K562 (cell line): ENCODE results near the gene CTBP2. TPM values are rescaled to one million over a fixed set of nuclear protein-coding genes. Genes with fewer than 3 reads are reported as not detected.

Experiments
- ATAC-seq: fragments of 200-7000 bp; cut with Tn5 transposase; 3 replicates; pipeline ENCODE4 v1.9.1; 2020; ENCODE audit warnings: moderate library complexity
- BruUV-seq: library from RNA; stranded (reverse); fragments of 400-500 nt; replicated peaks from 2 replicates; lab custom pipeline; 2021; lab: Mats Ljungman, UMichigan
- CTCF ChIA-PET: fragments of 300-600 bp; formaldehyde crosslinking; extraction: SDS; loops from one replicate; lab custom pipeline; 2021; ENCODE audit warnings: low intra/inter-chr PET ratio; lab: Yijun Ruan, JAX
- POLR2A ChIA-PET: fragments of 300-600, 350-650 bp; sonication (Branson Sonifier 250); formaldehyde crosslinking; extraction: SDS; loops from one replicate; lab custom pipeline; 2021; ENCODE audit warnings: antibody characterized with exemption, inconsistent platforms; lab: Yijun Ruan, JAX
- DNase-seq, 4 experiments: peaks; one replicate each; pipeline versions ENCODE4 v3.0.0 to v3.0.0-alpha.2; 2011 to 2018; ENCODE audit warnings: low spot score in 3 of 4, mixed read lengths in 3 of 4; ENCODE audit errors: extremely low read depth in 1 of 4
- FAIRE-seq: peaks from 2 replicates; lab custom pipeline; 2011; peaks lifted over from hg19 to GRCh38; lab: Jason Lieb, UNC
- H2AFZ ChIP-seq: 2 replicates; pipeline ENCODE4 v1.6.0; 2011; ENCODE audit warnings: low read depth, low read length, control low read depth, inconsistent platforms
- H3K27ac ChIP-seq: fragments of 200-600 bp; 3 replicates; pipeline ENCODE4 v1.8.0; 2011; ENCODE audit warnings: low read depth, mild to moderate bottlenecking, control low read depth, inconsistent platforms, low read length, moderate library complexity, mixed read lengths; ENCODE audit errors: extremely low read depth
- H3K27me3 ChIP-seq, 2 experiments: fragments of 300-600 bp in 1 of 2; 2 replicates in 1 of 2; 3 replicates in 1 of 2; pipeline versions ENCODE4 v1.6.0 to v1.8.0; 2011; ENCODE audit warnings: inconsistent platforms in 2 of 2, low read length in 2 of 2, mild to moderate bottlenecking in 1 of 2, mixed read lengths in 1 of 2, moderate library complexity in 1 of 2; ENCODE audit not compliant: control insufficient read depth in 2 of 2, insufficient read depth in 2 of 2
- H3K36me3 ChIP-seq: fragments of 300-600 bp; 3 replicates; pipeline ENCODE4 v1.8.0; 2011; ENCODE audit warnings: mild to moderate bottlenecking, low read length, inconsistent platforms; ENCODE audit not compliant: control insufficient read depth, insufficient read depth
- H3K4me1 ChIP-seq, 2 experiments: fragments of 200-600 bp in 1 of 2; replicated peaks in 1 of 2; 2 replicates in 1 of 2; 3 replicates in 1 of 2; pipeline versions ENCODE4 v1.5.1 to v1.8.0; 2011; ENCODE audit warnings: inconsistent platforms in 2 of 2, low read length in 2 of 2, mild to moderate bottlenecking in 1 of 2, mixed read lengths in 1 of 2, moderate library complexity in 1 of 2; ENCODE audit not compliant: control insufficient read depth in 2 of 2, insufficient read depth in 2 of 2
- H3K4me2 ChIP-seq: 2 replicates; pipeline ENCODE4 v1.6.1; 2011; ENCODE audit warnings: low read length, control low read depth, inconsistent platforms, mixed read lengths; ENCODE audit not compliant: insufficient read depth
- H3K4me3 ChIP-seq: fragments of 200-600 bp; sonication (generic), shearing (Covaris generic); 2 replicates; pipeline ENCODE4 v1.5.1; 2016; ENCODE audit warnings: control low read depth, inconsistent platforms
- H3K79me2 ChIP-seq: fragments of 200-600 bp; 3 replicates; pipeline ENCODE4 v1.8.0; 2011; ENCODE audit warnings: low read length, inconsistent platforms; ENCODE audit not compliant: control insufficient read depth, insufficient read depth
- H3K9ac ChIP-seq, 2 experiments: 2 replicates each; pipeline versions ENCODE4 v1.6.0 to v1.6.1; 2011; ENCODE audit warnings: low read depth in 2 of 2, low read length in 2 of 2, control low read depth in 1 of 2, inconsistent platforms in 1 of 2, mild to moderate bottlenecking in 1 of 2, mixed read lengths in 1 of 2; ENCODE audit not compliant: insufficient read depth in 1 of 2
- H3K9me1 ChIP-seq: one replicate; pipeline ENCODE4 v1.6.0; 2011; ENCODE audit warnings: inconsistent platforms, mild to moderate bottlenecking, low read length, moderate library complexity; ENCODE audit not compliant: control insufficient read depth, insufficient read depth
- H3K9me3 ChIP-seq: replicated peaks from 2 replicates; pipeline ENCODE4 v1.5.1; 2011; ENCODE audit warnings: low read depth, low read length, inconsistent platforms; ENCODE audit not compliant: control insufficient read depth, insufficient read depth
- H4K20me1 ChIP-seq: replicated peaks from 2 replicates; pipeline ENCODE4 v1.6.1; 2011; ENCODE audit warnings: low read length, inconsistent platforms, mixed read lengths; ENCODE audit not compliant: control insufficient read depth, insufficient read depth
- CBX3 ChIP-seq, 2 experiments: IDR thresholded peaks; 1 replicate in 1 of 2; 2 replicates in 1 of 2; pipeline ENCODE4 v1.6.1; 2012; ENCODE audit warnings: inconsistent platforms in 2 of 2, low read length in 2 of 2, borderline replicate concordance in 1 of 2, control low read depth in 1 of 2
- DIDO1 ChIP-seq: fragments of 450-650 bp; IDR thresholded peaks from 2 replicates; pipeline ENCODE4 v1.6.1; 2016; ENCODE audit warnings: low read depth, missing biosample characterization, missing genetic modification characterization
- E2F3 ChIP-seq: fragments of 250-450 bp; sonication (Bioruptor Pico); IDR thresholded peaks from 2 replicates; pipeline ENCODE4 v1.4.0; 2020; ENCODE audit warnings: mild to moderate bottlenecking
- HLTF ChIP-seq: fragments of 450-650 bp; IDR thresholded peaks from 2 replicates; pipeline ENCODE4 v1.6.1; 2016
- MCM2 ChIP-seq: fragments of 450-650 bp; IDR thresholded peaks from 2 replicates; pipeline ENCODE4 v1.6.1; 2017; ENCODE audit warnings: low read depth, mild to moderate bottlenecking
- NCOA1 ChIP-seq: fragments of 450-650 bp; IDR thresholded peaks from 2 replicates; pipeline ENCODE4 v1.6.1; 2016; ENCODE audit warnings: low read depth
- NCOA6 ChIP-seq: fragments of 450-650 bp; IDR thresholded peaks from 2 replicates; pipeline ENCODE4 v1.6.1; 2017; ENCODE audit warnings: mild to moderate bottlenecking
- TAL1 ChIP-seq: fragments of 450-650 bp; IDR thresholded peaks from 2 replicates; pipeline ENCODE4 v1.6.1; 2016; ENCODE audit warnings: mild to moderate bottlenecking
- U2AF1 ChIP-seq: fragments of 200-400 bp; formaldehyde crosslinking; optimal IDR thresholded peaks from 2 replicates; pipeline ENCODE3; 2017; ENCODE audit warnings: mild to moderate bottlenecking, low read depth, low read length, moderate library complexity
- VEZF1 ChIP-seq: fragments of 200-800 bp; sonication (Bioruptor generic); IDR thresholded peaks from 2 replicates; pipeline ENCODE4 v1.6.1; 2017; ENCODE audit warnings: missing genetic modification characterization, missing compliant biosample characterization
- ZKSCAN3 ChIP-seq: fragments of 250-450 bp; sonication (Bioruptor Pico); IDR thresholded peaks from 2 replicates; pipeline ENCODE4 v1.4.0; 2020
- ZNF140 ChIP-seq: fragments of 250-450 bp; sonication (Bioruptor Pico); IDR thresholded peaks from 2 replicates; pipeline ENCODE4 v1.8.0; 2021; ENCODE audit warnings: moderate library complexity, mild to moderate bottlenecking, inconsistent platforms
- ZNF146 ChIP-seq: IDR thresholded peaks from one replicate; pipeline ENCODE4 v1.6.1; 2018; ENCODE audit warnings: missing compliant biosample characterization; ENCODE audit not compliant: unreplicated experiment
- ZNF3 ChIP-seq: fragments of 250-450 bp; sonication (Bioruptor Pico); IDR thresholded peaks from 2 replicates; pipeline ENCODE4 v1.5.0; 2021; ENCODE audit warnings: mild to moderate bottlenecking, moderate library complexity
- ZNF347 ChIP-seq: fragments of 450-650 bp; formaldehyde crosslinking; IDR thresholded peaks from 2 replicates; pipeline ENCODE4 v1.4.0; 2020; ENCODE audit warnings: low read depth, mild to moderate bottlenecking, moderate library complexity
- ZNF655 ChIP-seq: fragments of 250-450 bp; sonication (Bioruptor Pico); IDR thresholded peaks from 2 replicates; pipeline ENCODE4 v1.5.0; 2021
- whole genome bisulfite sequencing: fragments of 100-300 bp; shearing (Covaris generic); methylation state at CpG from one replicate; pipeline ENCODE4 v1.1.6; 2016; ENCODE audit warnings: low coverage, mixed read lengths; ENCODE audit not compliant: insufficient coverage; ENCODE audit errors: missing lambda C conversion rate; 5-methylcytosine and 5-hydroxymethylcytosine counted together
- in situ Hi-C: fragments of 300-500 bp; cut with MboI; formaldehyde crosslinking; loops from 4 replicates; pipeline ENCODE4 v1.15.0; 2018; ENCODE audit warnings: inconsistent platforms, mixed read lengths
- intact Hi-C: fragments of 100-400 bp; cut with micrococcal nuclease; formaldehyde crosslinking; loops from 2 replicates; pipeline ENCODE4 v1.14.2; 2022
- polyA plus RNA-seq, 8 experiments: library from polyadenylated mRNA; depleted of rRNA in 4 of 8; stranded (reverse) in 5 of 8; unstranded in 3 of 8; fragments of >200 nt; fragmentation: Nextera tagmentation in 2 of 8; fragmentation: Illumina TruSeq in 1 of 8; extraction: Ambion mirVana in 2 of 8; extraction: Trizol in 1 of 8; gene quantifications; 2 replicates each; pipeline versions ENCODE4 v1.2.1 to v1.2.3, GENCODE V29; 2011 to 2014; ENCODE audit warnings: inconsistent platforms in 1 of 8, missing spikeins in 1 of 8
- total RNA-seq, 7 experiments: library from RNA; depleted of rRNA in 6 of 7; stranded (reverse); fragments of >200 nt in 6 of 7; fragmentation: Illumina TruSeq in 2 of 7; extraction: Trizol in 2 of 7; gene quantifications; 2 replicates each; pipeline versions ENCODE4 v1.2.1 to v1.2.3, GENCODE V29; 2011 to 2021; ENCODE audit warnings: low replicate concordance in 1 of 7

Gene CTBP2
- total and polyA plus RNA-seq, 9 of the 15 experiments (the other 6 are each of a cell fraction or from before 2014, with no cell fraction given) = 1.3 to 8.8 (median 5.1) TPM

GRCh38 chr10:124993736-124994451, 166.5 kb downstream of the CTBP2 start:
- CTCF ChIA-PET = no interaction called here
- DNase-seq (no peak), ATAC-seq (no peak), FAIRE-seq (no peak)
- WGBS = no CpG with 5 or more reads among the region's 21 CpGs
- H2AFZ ChIP-seq = no peak overlapping the region
- no peaks in the 10 kb centered on the region for H3K27me3 ChIP-seq
- TF ChIP-seq U2AF1 (no peak), TAL1 (no peak), ZNF347 (no peak), HLTF (no peak), MCM2 (no peak), E2F3 (no peak)
- H4K20me1 ChIP-seq = no peaks in the 10 kb centered on the region
- no peak overlapping the region for H3K4me3 ChIP-seq
- no peaks in the 10 kb centered on the region for H3K4me1 ChIP-seq
- no peak overlapping the region for H3K4me2 ChIP-seq
- no peak overlapping the region for H3K27ac ChIP-seq
- no peaks in the 10 kb centered on the region for H3K36me3 ChIP-seq
- POLR2A ChIA-PET = no interaction called here
- no peak overlapping the region for H3K9ac ChIP-seq
- BruUV-seq = no TSS peak
- no peaks in the 10 kb centered on the region for H3K9me3 ChIP-seq
- no peaks in the 10 kb centered on the region for H3K79me2 ChIP-seq
- intact Hi-C loops (no loop called here), in situ Hi-C loops (no loop called here)
- H3K9me1 ChIP-seq = no peaks in the 10 kb centered on the region

GRCh38 chr10:124993345-124993708, 167.0 kb downstream of the CTBP2 start:
- Histone ChIP-seq H3K9ac (no peak overlapping the region), H2AFZ (no peak overlapping the region), H3K4me2 (no peak overlapping the region), H3K79me2 (no peaks in the 10 kb centered on the region), H3K9me1 (no peaks in the 10 kb centered on the region), H3K4me3 (no peak overlapping the region), H3K4me1 (no peaks in the 10 kb centered on the region), H3K36me3 (no peaks in the 10 kb centered on the region), H3K9me3 (no peaks in the 10 kb centered on the region), H3K27me3 (no peaks in the 10 kb centered on the region), H4K20me1 (no peaks in the 10 kb centered on the region), H3K27ac (no peak overlapping the region)
- FAIRE-seq (no peak), DNase-seq (no peak), ATAC-seq (no peak)
- in situ Hi-C loops (no loop called here), intact Hi-C loops (no loop called here)
- no CpG with 5 or more reads among the region's 4 CpGs for WGBS
- BruUV-seq = no TSS peak
- ChIA-PET CTCF (no interaction called here), POLR2A (no interaction called here)
- TF ChIP-seq ZKSCAN3 (CRISPR knock-in tag) (no peak), CBX3 (IDR thresholded peaks at IDR 0.05; ENCODE audit: borderline replicate concordance in 1 of 2, low read length in 2 of 2) (no peak), ZNF655 (CRISPR knock-in tag) (no peak), DIDO1 (tag) (no peak), VEZF1 (no peak), ZNF146 (CRISPR knock-in tag) (no peak), ZNF140 (CRISPR knock-in tag) (no peak), NCOA6 (no peak), ZNF3 (CRISPR knock-in tag) (no peak), NCOA1 (no peak)
